Panc1 (cell line): ENCODE results near the gene SSR1.

Source experiments
- CTCF ChIP-seq: fragments of 450-650 bp; IDR thresholded peaks from 2 replicates; pipeline ENCODE4 v1.5.1; 2017; ENCODE audit warnings: mild to moderate bottlenecking
- POLR2AphosphoS5 ChIP-seq: IDR thresholded peaks from 2 replicates; pipeline ENCODE4 v1.6.1; 2012; ENCODE audit warnings: mild to moderate bottlenecking, low read depth, low read length, moderate library complexity
- TCF7L2 ChIP-seq: IDR thresholded peaks from 2 replicates; pipeline ENCODE4 v1.6.1; 2011; ENCODE audit warnings: mild to moderate bottlenecking, low read depth, low read length, inconsistent platforms

- TF ChIP-seq CTCF (no peak), TCF7L2 (no peak), POLR2AphosphoS5 (no peak)
Measured at GRCh38 chr6:7268816-7269555, 44.0 kb downstream of the SSR1 start.
